Astrocyte (in vitro differentiated cells and primary cell): ENCODE measurements around the gene NBDY. TPM values are rescaled to one million over a fixed set of nuclear protein-coding genes. Genes with fewer than 3 reads are reported as not detected.

Experiments
- DNase-seq: peaks from one replicate; pipeline ENCODE4 v3.0.0-alpha.2; 2010; ENCODE audit warnings: low read depth
- FAIRE-seq: peaks from 2 replicates; lab custom pipeline; 2011; peaks lifted over from hg19 to GRCh38; lab: Jason Lieb, UNC
- H2AFZ ChIP-seq: 2 replicates; pipeline ENCODE4 v1.6.0; 2012; ENCODE audit warnings: low read depth, low read length, inconsistent platforms
- H3K27ac ChIP-seq: 2 replicates; pipeline ENCODE4 v1.5.1; 2011; ENCODE audit warnings: low read depth, low read length, inconsistent platforms
- H3K27me3 ChIP-seq: 2 replicates; pipeline ENCODE4 v1.6.0; 2011; ENCODE audit warnings: low read length, inconsistent platforms; ENCODE audit not compliant: insufficient read depth
- H3K36me3 ChIP-seq: 2 replicates; pipeline ENCODE4 v1.5.1; 2011; ENCODE audit warnings: low read length, inconsistent platforms; ENCODE audit not compliant: insufficient read depth
- H3K4me1 ChIP-seq: 2 replicates; pipeline ENCODE4 v1.5.1; 2011; ENCODE audit warnings: low read length, inconsistent platforms; ENCODE audit not compliant: insufficient read depth
- H3K4me2 ChIP-seq: 2 replicates; pipeline ENCODE4 v1.6.0; 2012; ENCODE audit warnings: low read length, inconsistent platforms
- H3K4me3 ChIP-seq: 2 replicates; pipeline ENCODE4 v1.5.1; 2011; ENCODE audit warnings: low read depth, mild to moderate bottlenecking, low read length, inconsistent platforms; ENCODE audit not compliant: insufficient read depth
- H3K79me2 ChIP-seq: 2 replicates; pipeline ENCODE4 v1.6.0; 2012; ENCODE audit warnings: mild to moderate bottlenecking, low read length, inconsistent platforms; ENCODE audit not compliant: insufficient read depth
- H3K9ac ChIP-seq: 2 replicates; pipeline ENCODE4 v1.6.0; 2012; ENCODE audit warnings: mild to moderate bottlenecking, low read length, inconsistent platforms
- H3K9me3 ChIP-seq: 2 replicates; pipeline ENCODE4 v1.5.1; 2012; ENCODE audit warnings: low read depth, mild to moderate bottlenecking, low read length, inconsistent platforms; ENCODE audit not compliant: insufficient read depth
- H4K20me1 ChIP-seq: 2 replicates; pipeline ENCODE4 v1.6.0; 2012; ENCODE audit warnings: low read length, inconsistent platforms; ENCODE audit not compliant: insufficient read depth
- H3K27ac Mint-ChIP-seq: one replicate; pipeline ENCODE4 v1.8.0; 2021; ENCODE audit warnings: mild to moderate bottlenecking, mixed read lengths; ENCODE audit not compliant: unreplicated experiment
- H3K27me3 Mint-ChIP-seq: one replicate; pipeline ENCODE4 v1.8.0; 2021; ENCODE audit warnings: low read depth, mixed read lengths; ENCODE audit not compliant: unreplicated experiment
- H3K36me3 Mint-ChIP-seq: one replicate; pipeline ENCODE4 v1.8.0; 2021; ENCODE audit warnings: low read depth, mixed read lengths; ENCODE audit not compliant: unreplicated experiment
- H3K4me1 Mint-ChIP-seq: one replicate; pipeline ENCODE4 v1.8.0; 2021; ENCODE audit warnings: low read depth, mixed read lengths; ENCODE audit not compliant: unreplicated experiment
- H3K4me3 Mint-ChIP-seq: one replicate; pipeline ENCODE4 v1.8.0; 2021; ENCODE audit warnings: mild to moderate bottlenecking, moderate library complexity, mixed read lengths; ENCODE audit not compliant: unreplicated experiment
- H3K9me3 Mint-ChIP-seq: one replicate; pipeline ENCODE4 v1.8.0; 2021; ENCODE audit warnings: mild to moderate bottlenecking, mixed read lengths; ENCODE audit not compliant: unreplicated experiment
- EZH2 ChIP-seq: IDR thresholded peaks from 2 replicates; pipeline ENCODE4 v1.6.1; 2012; ENCODE audit warnings: mild to moderate bottlenecking, low read length, inconsistent platforms; ENCODE audit not compliant: insufficient read depth
- total RNA-seq: library from RNA; stranded (reverse); gene quantifications from 2 replicates; pipeline ENCODE4 v1.2.1, GENCODE V29; 2021
- TF ChIP-seq, protein P1 (sequence below): IDR thresholded peaks from 2 replicates; pipeline ENCODE4 v1.5.1; 2011; ENCODE audit warnings: low read depth, mild to moderate bottlenecking, inconsistent platforms, low read length, moderate library complexity; ENCODE audit not compliant: insufficient read depth

Gene NBDY
- total RNA-seq, 1 donor from 2014 or later = 86.9 TPM

DNA sequence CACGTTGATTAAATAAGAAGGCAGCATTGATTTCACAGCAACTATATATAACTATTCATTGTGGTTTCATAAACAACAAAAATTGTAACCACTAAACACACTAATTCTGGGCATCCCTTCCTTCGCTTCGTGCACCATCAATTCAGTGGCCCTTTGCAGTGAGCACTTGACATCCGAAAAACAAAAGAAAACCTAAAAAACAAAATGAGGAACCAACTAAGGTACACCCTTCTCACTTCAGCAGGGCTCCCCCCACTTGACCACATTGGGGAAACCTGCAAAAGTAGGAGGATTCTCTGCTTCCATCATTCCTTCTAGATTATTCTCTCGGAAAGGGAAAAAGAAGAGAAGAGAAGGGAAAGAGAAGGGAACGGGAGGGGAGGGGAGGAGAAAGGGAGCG lies 28.3 kb downstream of the NBDY start:
- no peak overlapping the region for H3K4me3 Mint-ChIP-seq
- Histone ChIP-seq H3K27ac (no peak overlapping the region), H2AFZ (no peak overlapping the region), H3K4me1 (no peaks in the 10 kb centered on the region), H4K20me1 (peaks cover 21% of the 10 kb centered on the region), H3K9me3 (no peaks in the 10 kb centered on the region), H3K4me2 (no peak overlapping the region), H3K36me3 (no peaks in the 10 kb centered on the region), H3K27me3 (no peaks in the 10 kb centered on the region), H3K4me3 (no peak overlapping the region), H3K79me2 (peaks cover under 1% of the 10 kb centered on the region), H3K9ac (no peak overlapping the region)
- peaks cover 4% of the 10 kb centered on the region for H3K4me1 Mint-ChIP-seq
- H3K27ac Mint-ChIP-seq = no peak overlapping the region
- FAIRE-seq (peak; percentile 37), DNase-seq (no peak)
- H3K9me3 Mint-ChIP-seq = peaks cover 1% of the 10 kb centered on the region
- peaks cover 3% of the 10 kb centered on the region for H3K36me3 Mint-ChIP-seq
- TF ChIP-seq, protein P1, sequence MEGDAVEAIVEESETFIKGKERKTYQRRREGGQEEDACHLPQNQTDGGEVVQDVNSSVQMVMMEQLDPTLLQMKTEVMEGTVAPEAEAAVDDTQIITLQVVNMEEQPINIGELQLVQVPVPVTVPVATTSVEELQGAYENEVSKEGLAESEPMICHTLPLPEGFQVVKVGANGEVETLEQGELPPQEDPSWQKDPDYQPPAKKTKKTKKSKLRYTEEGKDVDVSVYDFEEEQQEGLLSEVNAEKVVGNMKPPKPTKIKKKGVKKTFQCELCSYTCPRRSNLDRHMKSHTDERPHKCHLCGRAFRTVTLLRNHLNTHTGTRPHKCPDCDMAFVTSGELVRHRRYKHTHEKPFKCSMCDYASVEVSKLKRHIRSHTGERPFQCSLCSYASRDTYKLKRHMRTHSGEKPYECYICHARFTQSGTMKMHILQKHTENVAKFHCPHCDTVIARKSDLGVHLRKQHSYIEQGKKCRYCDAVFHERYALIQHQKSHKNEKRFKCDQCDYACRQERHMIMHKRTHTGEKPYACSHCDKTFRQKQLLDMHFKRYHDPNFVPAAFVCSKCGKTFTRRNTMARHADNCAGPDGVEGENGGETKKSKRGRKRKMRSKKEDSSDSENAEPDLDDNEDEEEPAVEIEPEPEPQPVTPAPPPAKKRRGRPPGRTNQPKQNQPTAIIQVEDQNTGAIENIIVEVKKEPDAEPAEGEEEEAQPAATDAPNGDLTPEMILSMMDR = no peak
- TF ChIP-seq EZH2 = no peak
- no peaks in the 10 kb centered on the region for H3K27me3 Mint-ChIP-seq

DNA sequence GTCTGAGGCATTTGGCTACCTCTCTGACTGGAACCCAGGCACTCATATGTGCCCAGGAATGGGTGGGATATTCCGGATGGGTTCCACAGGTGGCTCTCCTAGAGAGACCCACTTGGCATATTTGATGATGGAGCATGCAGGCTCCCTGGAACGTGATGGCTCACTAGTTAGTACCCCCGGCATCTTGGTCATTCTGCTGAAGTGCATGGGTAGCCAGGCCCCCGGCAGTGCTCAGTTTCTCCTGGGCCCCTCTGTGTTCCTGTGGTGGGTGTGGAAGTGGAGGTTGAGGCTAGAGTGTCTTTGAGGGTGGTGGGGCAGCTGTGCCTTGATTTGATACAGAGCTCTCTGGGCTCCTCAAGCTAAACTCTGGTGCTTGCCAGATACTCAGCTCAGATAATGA lies 29.4 kb downstream of the NBDY start:
- FAIRE-seq = no peak

More for the DNA sequence above, 29.4 kb downstream of the NBDY start:
- H3K27ac ChIP-seq = no peak overlapping the region
- H3K79me2 ChIP-seq = no peaks in the 10 kb centered on the region
- Mint-ChIP-seq H3K9me3 (peaks cover 1% of the 10 kb centered on the region), H3K27me3 (no peaks in the 10 kb centered on the region), H3K36me3 (peaks cover 3% of the 10 kb centered on the region), H3K4me3 (no peak overlapping the region), H3K27ac (no peak overlapping the region), H3K4me1 (peaks cover 12% of the 10 kb centered on the region)
- no peak overlapping the region for H3K9ac ChIP-seq
- H3K4me1 ChIP-seq = no peaks in the 10 kb centered on the region
- no peaks in the 10 kb centered on the region for H3K36me3 ChIP-seq
- DNase-seq = no peak
- no peak overlapping the region for H3K4me2 ChIP-seq
- H3K27me3 ChIP-seq = no peaks in the 10 kb centered on the region
- TF ChIP-seq EZH2 = no peak
- TF ChIP-seq, protein P1 = no peak
- no peaks in the 10 kb centered on the region for H3K9me3 ChIP-seq
- no peak overlapping the region for H3K4me3 ChIP-seq
- H4K20me1 ChIP-seq = peaks cover 20% of the 10 kb centered on the region
- H2AFZ ChIP-seq = no peak overlapping the region
